ENCODE results near the gene PSKH1.

Gene PSKH1

GRCh38 chr16:67856927-67857546, 36.0 kb upstream of the PSKH1 start:
- Mint-ChIP-seq H3K27ac (peak overlapping the region; percentile 95), H3K27me3 (ENCODE audit: low read depth, poor library complexity) (peaks cover 6% of the 10 kb centered on the region), H3K4me1 (peaks cover 22% of the 10 kb centered on the region), H3K36me3 (ENCODE audit: low read depth) (peaks cover 38% of the 10 kb centered on the region), H3K9me3 (no peaks in the 10 kb centered on the region), H3K4me3 (no peak overlapping the region)
- no peak for DNase-seq
- TF ChIP-seq CTCF (IDR thresholded peaks at IDR 0.05) = no peak

GRCh38 chr16:67857547-67858233, 35.4 kb upstream of the PSKH1 start:
- DNase-seq = no peak
- Mint-ChIP-seq H3K4me1 (peaks cover 22% of the 10 kb centered on the region), H3K9me3 (no peaks in the 10 kb centered on the region), H3K27ac (peak overlapping the region; percentile 89), H3K36me3 (ENCODE audit: low read depth) (peaks cover 38% of the 10 kb centered on the region), H3K27me3 (ENCODE audit: low read depth, poor library complexity) (peaks cover 6% of the 10 kb centered on the region), H3K4me3 (no peak overlapping the region)
- TF ChIP-seq CTCF (IDR thresholded peaks at IDR 0.05) = no peak

- no peak for DNase-seq
- no peak overlapping the region for H3K4me3 Mint-ChIP-seq
- peaks cover 28% of the 10 kb centered on the region for H3K4me1 Mint-ChIP-seq
- H3K36me3 Mint-ChIP-seq (ENCODE audit: low read depth) = peaks cover 38% of the 10 kb centered on the region
- H3K27ac Mint-ChIP-seq = peak overlapping the region; percentile 83
- H3K9me3 Mint-ChIP-seq = no peaks in the 10 kb centered on the region
- peaks cover 6% of the 10 kb centered on the region for H3K27me3 Mint-ChIP-seq (ENCODE audit: low read depth, poor library complexity)
- TF ChIP-seq CTCF (IDR thresholded peaks at IDR 0.05) = no peak
Observed at GRCh38 chr16:67858500-67858899, 34.6 kb upstream of the PSKH1 start.

GRCh38 chr16:67860589-67861398, 32.3 kb upstream of the PSKH1 start:
- Mint-ChIP-seq H3K27ac (peak overlapping the region; percentile 32), H3K4me1 (peaks cover 18% of the 10 kb centered on the region), H3K36me3 (ENCODE audit: low read depth) (peaks cover 44% of the 10 kb centered on the region), H3K4me3 (no peak overlapping the region), H3K27me3 (ENCODE audit: low read depth, poor library complexity) (peaks cover 6% of the 10 kb centered on the region), H3K9me3 (no peaks in the 10 kb centered on the region)
- TF ChIP-seq CTCF (IDR thresholded peaks at IDR 0.05) = no peak
- no peak for DNase-seq

GRCh38 chr16:67861877-67862276, 31.2 kb upstream of the PSKH1 start:
- peaks cover 17% of the 10 kb centered on the region for H3K4me1 Mint-ChIP-seq

More at GRCh38 chr16:67861877-67862276, 31.2 kb upstream of the PSKH1 start:
- no peak for TF ChIP-seq CTCF (IDR thresholded peaks at IDR 0.05)
- Mint-ChIP-seq H3K27ac (peak overlapping the region; percentile 17), H3K9me3 (no peaks in the 10 kb centered on the region), H3K27me3 (ENCODE audit: low read depth, poor library complexity) (peaks cover 3% of the 10 kb centered on the region), H3K4me3 (no peak overlapping the region), H3K36me3 (ENCODE audit: low read depth) (peaks cover 44% of the 10 kb centered on the region)
- DNase-seq = no peak

All from nephron progenitor cell (in vitro differentiated cells).